Measurements from ENCODE around the gene HIVEP3.

The HIVEP3 gene

DNA sequence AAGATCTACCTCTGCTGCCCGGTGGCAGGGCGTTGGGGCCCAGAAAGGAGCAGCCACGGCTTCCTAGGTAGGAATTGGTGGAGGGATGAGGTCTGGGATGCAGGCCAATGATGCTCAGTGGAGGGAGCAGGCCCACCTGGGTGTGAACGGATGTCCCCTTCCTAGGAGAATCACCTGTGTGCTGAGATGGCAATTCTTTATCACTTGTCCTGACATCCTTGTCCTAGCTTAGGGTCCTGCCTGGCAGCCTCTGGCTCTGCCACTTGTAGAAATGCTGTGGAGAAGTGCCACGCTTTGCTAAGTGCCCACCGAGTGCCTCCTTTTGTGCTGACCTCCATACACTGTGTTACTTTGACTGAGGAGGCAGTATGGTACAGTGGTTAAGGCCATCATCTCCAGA lies 447.1 kb downstream of the HIVEP3 start:
- Histone ChIP-seq H3K4me2 (ENCODE audit: insufficient read depth, low read length, poor library complexity, severe bottlenecking) (no peak overlapping the region), H3K4me3 (ENCODE audit: low read length in 2 of 2) (peak overlapping the region in 1 of 2 donors; percentile 35), H2BK15ac (ENCODE audit: low read length) (no peak overlapping the region), H3K4me1 (ENCODE audit: control insufficient read depth in 2 of 2, insufficient read depth in 1 of 2, low read depth in 1 of 2, low read length in 2 of 2) (peaks cover 9 to 14% of the 10 kb centered on the region in 2 donors), H3K14ac (ENCODE audit: low read length) (no peak overlapping the region), H3K9ac (ENCODE audit: low read depth, low read length, poor library complexity) (no peak overlapping the region), H3K4ac (ENCODE audit: low read length) (no peak overlapping the region), H3K79me1 (ENCODE audit: low read depth, low read length) (no peaks in the 10 kb centered on the region), H2BK5ac (ENCODE audit: low read length) (no peak overlapping the region), H3K18ac (ENCODE audit: low read length) (peak overlapping the region; percentile 77), H2BK12ac (ENCODE audit: low read length) (no peak overlapping the region), H3K36me3 (replicated peaks in 1 of 2; ENCODE audit: control insufficient read depth in 2 of 2, insufficient read depth in 2 of 2, low read length in 2 of 2) (no peaks in the 10 kb centered on the region), H2AK5ac (ENCODE audit: low read depth, low read length) (peak overlapping the region; percentile 88), H2AFZ (ENCODE audit: low read length) (no peak overlapping the region), H3K27ac (replicated peaks; ENCODE audit: low read length) (no peak overlapping the region), H3K9me3 (replicated peaks in 1 of 2; ENCODE audit: control insufficient read depth in 2 of 2, insufficient read depth in 1 of 2, low read depth in 1 of 2, low read length in 2 of 2) (no peaks in the 10 kb centered on the region), H4K8ac (ENCODE audit: low read depth, low read length) (no peak overlapping the region), H4K91ac (ENCODE audit: low read depth, low read length, poor library complexity) (no peak overlapping the region), H3K27me3 (ENCODE audit: control insufficient read depth in 3 of 3, insufficient read depth in 3 of 3, low read depth in 1 of 3, low read length in 3 of 3) (peaks cover 0 to 6% (median 0%) of the 10 kb centered on the region in 3 experiments), H2BK120ac (ENCODE audit: low read depth, low read length) (no peak overlapping the region), H3K23ac (ENCODE audit: low read depth, low read length, poor library complexity) (peak overlapping the region; percentile 34)
- DNase-seq (ENCODE audit: low spot score), result no peak
- no CpG with 5 or more reads among the region's 6 CpGs for WGBS, 2 donors (ENCODE audit: extremely low coverage in 2 of 2, insufficient read length in 2 of 2, insufficient replicate concordance in 1 of 2)

GRCh38 chr1:41469706-41470105 lies 449.0 kb downstream of the HIVEP3 start:
- no peak overlapping the region for H3K4me3 ChIP-seq (ENCODE audit: low read length in 2 of 2)
- H2AFZ ChIP-seq (ENCODE audit: low read length), result no peak overlapping the region
- no CpG with 5 or more reads among the region's 5 CpGs for WGBS, 2 donors (ENCODE audit: extremely low coverage in 2 of 2, insufficient read length in 2 of 2, insufficient replicate concordance in 1 of 2)

DNA sequence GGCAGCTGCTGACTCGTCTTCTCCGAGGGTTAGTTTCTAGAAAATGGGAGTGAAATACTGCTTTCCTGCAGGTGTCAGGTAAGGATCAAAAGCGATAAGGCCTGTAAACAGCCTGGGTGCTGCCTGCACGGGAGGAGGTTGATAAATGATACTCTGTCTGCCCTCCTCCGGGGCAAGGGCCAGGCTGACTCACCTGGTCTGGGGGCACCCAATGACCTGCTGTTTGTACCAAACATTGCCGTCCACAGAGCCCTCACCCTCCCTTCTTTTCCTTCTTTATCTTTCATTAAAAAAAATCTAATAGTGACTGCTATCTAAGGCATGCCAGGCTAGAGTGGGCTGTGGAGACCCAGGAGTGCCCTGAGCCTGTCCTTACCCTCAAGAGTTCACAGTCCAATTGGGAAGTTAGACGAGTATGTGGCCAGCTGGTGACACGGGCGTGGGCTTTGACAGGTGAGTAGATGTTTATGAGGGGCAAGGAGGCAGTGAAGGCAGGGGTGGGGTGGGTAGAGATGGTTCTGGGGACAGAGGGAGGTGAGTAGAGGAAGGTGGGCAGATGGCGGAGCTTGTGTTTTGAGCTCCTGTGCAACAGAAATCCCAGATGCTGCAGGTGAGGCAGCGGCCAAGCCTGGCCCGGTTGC lies 450.5 kb downstream of the HIVEP3 start:
- H3K27me3 ChIP-seq (ENCODE audit: control insufficient read depth in 3 of 3, insufficient read depth in 3 of 3, low read depth in 1 of 3, low read length in 3 of 3), result peaks cover 0 to 13% (median 0%) of the 10 kb centered on the region in 3 experiments
- no peak overlapping the region for H2BK120ac ChIP-seq (ENCODE audit: low read depth, low read length)
- H3K4me1 ChIP-seq (ENCODE audit: control insufficient read depth in 2 of 2, insufficient read depth in 1 of 2, low read depth in 1 of 2, low read length in 2 of 2), result no peaks in the 10 kb centered on the region
- H3K27ac ChIP-seq (replicated peaks; ENCODE audit: low read length), result no peak overlapping the region
- H2AFZ ChIP-seq (ENCODE audit: low read length), result no peak overlapping the region
- H3K9me3 ChIP-seq (replicated peaks in 1 of 2; ENCODE audit: control insufficient read depth in 2 of 2, insufficient read depth in 1 of 2, low read depth in 1 of 2, low read length in 2 of 2), result no peaks in the 10 kb centered on the region
- no peaks in the 10 kb centered on the region for H3K79me1 ChIP-seq (ENCODE audit: low read depth, low read length)
- H2BK12ac ChIP-seq (ENCODE audit: low read length), result no peak overlapping the region
- no peak overlapping the region for H3K4me2 ChIP-seq (ENCODE audit: insufficient read depth, low read length, poor library complexity, severe bottlenecking)
- no CpG with 5 or more reads among the region's 12 CpGs for WGBS, 2 donors (ENCODE audit: extremely low coverage in 2 of 2, insufficient read length in 2 of 2, insufficient replicate concordance in 1 of 2)
- no peak overlapping the region for H3K23ac ChIP-seq (ENCODE audit: low read depth, low read length, poor library complexity)
- H3K18ac ChIP-seq (ENCODE audit: low read length), result peak overlapping the region; percentile 50
- DNase-seq (ENCODE audit: low spot score), result no peak
- H2BK5ac ChIP-seq (ENCODE audit: low read length), result no peak overlapping the region
- no peak overlapping the region for H2BK15ac ChIP-seq (ENCODE audit: low read length)
- H3K9ac ChIP-seq (ENCODE audit: low read depth, low read length, poor library complexity), result no peak overlapping the region
- no peak overlapping the region for H3K14ac ChIP-seq (ENCODE audit: low read length)
- H3K36me3 ChIP-seq (replicated peaks in 1 of 2; ENCODE audit: control insufficient read depth in 2 of 2, insufficient read depth in 2 of 2, low read length in 2 of 2), result no peaks in the 10 kb centered on the region
- H4K8ac ChIP-seq (ENCODE audit: low read depth, low read length), result no peak overlapping the region
- H2AK5ac ChIP-seq (ENCODE audit: low read depth, low read length), result no peak overlapping the region
- H4K91ac ChIP-seq (ENCODE audit: low read depth, low read length, poor library complexity), result no peak overlapping the region
- no peak overlapping the region for H3K4ac ChIP-seq (ENCODE audit: low read length)
- H3K4me3 ChIP-seq (ENCODE audit: low read length in 2 of 2), result no peak overlapping the region

More at GRCh38 chr1:41469706-41470105, 449.0 kb downstream of the HIVEP3 start:
- no peak overlapping the region for H4K8ac ChIP-seq (ENCODE audit: low read depth, low read length)
- H3K18ac ChIP-seq (ENCODE audit: low read length), result no peak overlapping the region
- no peak overlapping the region for H2BK120ac ChIP-seq (ENCODE audit: low read depth, low read length)
- no peak overlapping the region for H3K23ac ChIP-seq (ENCODE audit: low read depth, low read length, poor library complexity)
- no peak overlapping the region for H2BK12ac ChIP-seq (ENCODE audit: low read length)
- peaks cover 4 to 5% of the 10 kb centered on the region in 2 donors for H3K4me1 ChIP-seq (ENCODE audit: control insufficient read depth in 2 of 2, insufficient read depth in 1 of 2, low read depth in 1 of 2, low read length in 2 of 2)
- H3K36me3 ChIP-seq (replicated peaks in 1 of 2; ENCODE audit: control insufficient read depth in 2 of 2, insufficient read depth in 2 of 2, low read length in 2 of 2), result no peaks in the 10 kb centered on the region
- H2BK5ac ChIP-seq (ENCODE audit: low read length), result no peak overlapping the region
- H2BK15ac ChIP-seq (ENCODE audit: low read length), result no peak overlapping the region
- H4K91ac ChIP-seq (ENCODE audit: low read depth, low read length, poor library complexity), result no peak overlapping the region
- no peak overlapping the region for H3K27ac ChIP-seq (replicated peaks; ENCODE audit: low read length)
- no peak overlapping the region for H3K4ac ChIP-seq (ENCODE audit: low read length)
- H3K79me1 ChIP-seq (ENCODE audit: low read depth, low read length), result no peaks in the 10 kb centered on the region
- H2AK5ac ChIP-seq (ENCODE audit: low read depth, low read length), result no peak overlapping the region
- H3K9me3 ChIP-seq (replicated peaks in 1 of 2; ENCODE audit: control insufficient read depth in 2 of 2, insufficient read depth in 1 of 2, low read depth in 1 of 2, low read length in 2 of 2), result no peaks in the 10 kb centered on the region
- H3K4me2 ChIP-seq (ENCODE audit: insufficient read depth, low read length, poor library complexity, severe bottlenecking), result no peak overlapping the region
- peaks cover 0 to 13% (median 0%) of the 10 kb centered on the region in 3 experiments for H3K27me3 ChIP-seq (ENCODE audit: control insufficient read depth in 3 of 3, insufficient read depth in 3 of 3, low read depth in 1 of 3, low read length in 3 of 3)
- H3K9ac ChIP-seq (ENCODE audit: low read depth, low read length, poor library complexity), result no peak overlapping the region
- no peak for DNase-seq (ENCODE audit: low spot score)
- no peak overlapping the region for H3K14ac ChIP-seq (ENCODE audit: low read length)

GRCh38 chr1:41467673-41468072 lies 451.0 kb downstream of the HIVEP3 start:
- Histone ChIP-seq H3K4me2 (ENCODE audit: insufficient read depth, low read length, poor library complexity, severe bottlenecking) (no peak overlapping the region), H2AK5ac (ENCODE audit: low read depth, low read length) (no peak overlapping the region), H2AFZ (ENCODE audit: low read length) (no peak overlapping the region), H3K9me3 (replicated peaks in 1 of 2; ENCODE audit: control insufficient read depth in 2 of 2, insufficient read depth in 1 of 2, low read depth in 1 of 2, low read length in 2 of 2) (no peaks in the 10 kb centered on the region), H3K4me3 (ENCODE audit: low read length in 2 of 2) (no peak overlapping the region), H3K79me1 (ENCODE audit: low read depth, low read length) (no peaks in the 10 kb centered on the region), H3K18ac (ENCODE audit: low read length) (peak overlapping the region; percentile 9), H3K4me1 (ENCODE audit: control insufficient read depth in 2 of 2, insufficient read depth in 1 of 2, low read depth in 1 of 2, low read length in 2 of 2) (no peaks in the 10 kb centered on the region), H2BK12ac (ENCODE audit: low read length) (no peak overlapping the region), H2BK120ac (ENCODE audit: low read depth, low read length) (peak overlapping the region; percentile 13), H3K14ac (ENCODE audit: low read length) (peak overlapping the region; percentile 31), H3K36me3 (replicated peaks in 1 of 2; ENCODE audit: control insufficient read depth in 2 of 2, insufficient read depth in 2 of 2, low read length in 2 of 2) (no peaks in the 10 kb centered on the region), H4K8ac (ENCODE audit: low read depth, low read length) (no peak overlapping the region), H3K4ac (ENCODE audit: low read length) (no peak overlapping the region), H2BK15ac (ENCODE audit: low read length) (peak overlapping the region; percentile 27), H2BK5ac (ENCODE audit: low read length) (no peak overlapping the region), H3K27ac (replicated peaks; ENCODE audit: low read length) (no peak overlapping the region), H3K27me3 (ENCODE audit: control insufficient read depth in 3 of 3, insufficient read depth in 3 of 3, low read depth in 1 of 3, low read length in 3 of 3) (peaks cover 0 to 13% (median 0%) of the 10 kb centered on the region in 3 experiments), H4K91ac (ENCODE audit: low read depth, low read length, poor library complexity) (no peak overlapping the region), H3K9ac (ENCODE audit: low read depth, low read length, poor library complexity) (no peak overlapping the region), H3K23ac (ENCODE audit: low read depth, low read length, poor library complexity) (no peak overlapping the region)
- DNase-seq (ENCODE audit: low spot score), result no peak
- no CpG with 5 or more reads among the region's 4 CpGs for WGBS, 2 donors (ENCODE audit: extremely low coverage in 2 of 2, insufficient read length in 2 of 2, insufficient replicate concordance in 1 of 2)
